Activated CD8-positive, alpha-beta T cell treated with anti-CD3 and anti-CD28 coated beads for 36 hours (primary cell): ENCODE data around the gene ADAMTSL3. TPM values are rescaled to one million over a fixed set of nuclear protein-coding genes. Genes with fewer than 3 reads are reported as not detected.

Source experiments
- ATAC-seq: fragments of 200-7000 bp; cut with Tn5 transposase; one replicate; pipeline ENCODE4 v1.10.0; 2021; ENCODE audit warnings: mild to moderate bottlenecking, moderate library complexity
- CTCF ChIA-PET: fragments of 350-600 bp; sonication (Branson Sonifier 250); formaldehyde crosslinking; loops from one replicate; lab custom pipeline; 2021; ENCODE audit warnings: antibody characterized with exemption; lab: Charles Lee
- POLR2A ChIA-PET: fragments of 350-600 bp; sonication (Branson Sonifier 250); formaldehyde crosslinking; loops from one replicate; lab custom pipeline; 2021; ENCODE audit warnings: antibody characterized with exemption; lab: Charles Lee
- DNase-seq: peaks from one replicate; pipeline ENCODE4 v3.0.0-alpha.2; 2020
- H3K27ac Mint-ChIP-seq: one replicate; pipeline ENCODE4 v1.8.0; 2021; ENCODE audit warnings: mild to moderate bottlenecking, mixed read lengths
- H3K27me3 Mint-ChIP-seq: one replicate; pipeline ENCODE4 v1.8.0; 2021; ENCODE audit warnings: mixed read lengths
- H3K36me3 Mint-ChIP-seq: one replicate; pipeline ENCODE4 v1.8.0; 2021; ENCODE audit warnings: low read depth, mixed read lengths
- H3K4me1 Mint-ChIP-seq: one replicate; pipeline ENCODE4 v1.8.0; 2021; ENCODE audit warnings: low read depth, mixed read lengths
- H3K4me3 Mint-ChIP-seq: one replicate; pipeline ENCODE4 v1.8.0; 2021; ENCODE audit warnings: mild to moderate bottlenecking, moderate library complexity, mixed read lengths
- H3K9me3 Mint-ChIP-seq: one replicate; pipeline ENCODE4 v1.8.0; 2021; ENCODE audit warnings: mixed read lengths
- intact Hi-C: fragments of 100-400 bp; cut with micrococcal nuclease; formaldehyde crosslinking; loops from one replicate; pipeline ENCODE4 v1.10.0; 2022
- total RNA-seq, 2 experiments: library from RNA; stranded (reverse); gene quantifications; one replicate each; pipeline ENCODE4 v1.2.3, GENCODE V29; 2021
- TF ChIP-seq, protein P1 (sequence below): fragments of 200-600 bp; IDR thresholded peaks from one replicate; pipeline ENCODE4 v1.8.0; 2022; ENCODE audit warnings: antibody characterized with exemption, mild to moderate bottlenecking

Gene ADAMTSL3
- total RNA-seq, 2 experiments from 2014 or later: not detected

DNA sequence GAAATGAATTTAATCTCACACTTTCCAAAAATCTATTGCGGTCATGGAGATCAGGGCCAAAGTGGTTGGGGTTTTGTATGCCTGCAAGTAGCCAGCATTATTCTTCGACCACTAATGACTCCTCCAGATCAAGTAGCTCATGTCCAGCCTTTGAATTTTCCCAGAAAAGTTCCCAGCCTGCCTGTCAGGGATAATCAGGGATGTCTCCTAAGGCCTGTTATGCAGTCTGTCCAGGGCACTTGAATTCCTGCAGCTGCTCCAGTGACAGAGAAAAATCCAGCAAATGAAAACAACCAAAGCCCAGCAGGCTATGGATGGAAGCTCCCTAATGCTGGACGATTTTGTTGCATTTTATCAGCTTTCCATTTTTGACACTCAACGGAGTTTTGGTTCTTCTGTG, 215.4 kb downstream of the ADAMTSL3 start:
- ChIA-PET CTCF (interaction anchor here (0.8 kb wide), 1 partner anchor 27 kb away, joined by 3 read pairs; no protein-coding TSS in a partner anchor), POLR2A (no interaction called here)
- ATAC-seq: no peak
- H3K4me1 Mint-ChIP-seq: no peaks in the 10 kb centered on the region
- DNase-seq: no peak
- H3K4me3 Mint-ChIP-seq: no peak overlapping the region
- peaks cover 2% of the 10 kb centered on the region for H3K27me3 Mint-ChIP-seq
- no peak overlapping the region for H3K27ac Mint-ChIP-seq
- H3K36me3 Mint-ChIP-seq: no peaks in the 10 kb centered on the region
- intact Hi-C loops: no loop called here
- TF ChIP-seq, protein P1, sequence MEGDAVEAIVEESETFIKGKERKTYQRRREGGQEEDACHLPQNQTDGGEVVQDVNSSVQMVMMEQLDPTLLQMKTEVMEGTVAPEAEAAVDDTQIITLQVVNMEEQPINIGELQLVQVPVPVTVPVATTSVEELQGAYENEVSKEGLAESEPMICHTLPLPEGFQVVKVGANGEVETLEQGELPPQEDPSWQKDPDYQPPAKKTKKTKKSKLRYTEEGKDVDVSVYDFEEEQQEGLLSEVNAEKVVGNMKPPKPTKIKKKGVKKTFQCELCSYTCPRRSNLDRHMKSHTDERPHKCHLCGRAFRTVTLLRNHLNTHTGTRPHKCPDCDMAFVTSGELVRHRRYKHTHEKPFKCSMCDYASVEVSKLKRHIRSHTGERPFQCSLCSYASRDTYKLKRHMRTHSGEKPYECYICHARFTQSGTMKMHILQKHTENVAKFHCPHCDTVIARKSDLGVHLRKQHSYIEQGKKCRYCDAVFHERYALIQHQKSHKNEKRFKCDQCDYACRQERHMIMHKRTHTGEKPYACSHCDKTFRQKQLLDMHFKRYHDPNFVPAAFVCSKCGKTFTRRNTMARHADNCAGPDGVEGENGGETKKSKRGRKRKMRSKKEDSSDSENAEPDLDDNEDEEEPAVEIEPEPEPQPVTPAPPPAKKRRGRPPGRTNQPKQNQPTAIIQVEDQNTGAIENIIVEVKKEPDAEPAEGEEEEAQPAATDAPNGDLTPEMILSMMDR: no peak
- H3K9me3 Mint-ChIP-seq: no peaks in the 10 kb centered on the region

DNA sequence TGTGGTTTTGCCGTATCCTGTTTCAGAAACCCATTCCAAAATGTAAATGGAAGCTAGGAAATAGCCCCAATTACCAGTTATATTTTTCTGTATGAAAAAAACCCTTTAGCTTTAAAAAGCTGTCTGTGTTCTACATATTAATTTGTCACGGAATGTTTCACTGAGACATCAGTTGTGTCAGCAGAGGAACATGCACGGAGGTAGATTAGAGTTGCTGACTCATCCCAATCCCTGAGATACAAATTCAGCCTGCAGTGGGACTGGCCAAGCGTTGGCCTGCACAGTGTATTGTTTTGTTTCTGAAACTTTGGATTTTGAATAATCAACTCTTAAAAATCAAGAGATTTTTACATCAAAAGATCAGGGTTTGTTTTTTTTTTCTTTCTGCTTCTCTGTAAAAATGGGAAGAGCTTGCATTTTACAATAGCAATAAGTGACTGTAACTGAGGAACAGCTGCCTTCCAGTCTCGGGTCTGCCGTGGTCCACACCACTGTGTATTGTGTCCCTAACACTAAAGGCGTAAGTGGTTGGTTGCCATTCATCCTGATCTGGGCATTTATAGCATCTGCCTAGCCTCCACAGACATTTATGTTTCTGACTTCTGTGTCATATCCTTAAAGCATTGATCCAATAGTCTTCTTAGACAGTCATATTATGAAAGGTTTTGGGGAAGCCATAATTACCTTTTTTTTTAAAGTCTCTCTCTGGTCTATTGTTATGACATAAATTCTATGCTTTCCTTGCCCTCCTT, 218.1 kb downstream of the ADAMTSL3 start:
- TF ChIP-seq, protein P1: no peak
- Mint-ChIP-seq H3K27ac (no peak overlapping the region), H3K9me3 (no peaks in the 10 kb centered on the region), H3K27me3 (peaks cover 3% of the 10 kb centered on the region), H3K4me3 (no peak overlapping the region), H3K36me3 (no peaks in the 10 kb centered on the region), H3K4me1 (no peaks in the 10 kb centered on the region)
- no peak for ATAC-seq
- CTCF ChIA-PET: no interaction called here
- intact Hi-C loops: no loop called here
- POLR2A ChIA-PET: no interaction called here
- DNase-seq: no peak

DNA sequence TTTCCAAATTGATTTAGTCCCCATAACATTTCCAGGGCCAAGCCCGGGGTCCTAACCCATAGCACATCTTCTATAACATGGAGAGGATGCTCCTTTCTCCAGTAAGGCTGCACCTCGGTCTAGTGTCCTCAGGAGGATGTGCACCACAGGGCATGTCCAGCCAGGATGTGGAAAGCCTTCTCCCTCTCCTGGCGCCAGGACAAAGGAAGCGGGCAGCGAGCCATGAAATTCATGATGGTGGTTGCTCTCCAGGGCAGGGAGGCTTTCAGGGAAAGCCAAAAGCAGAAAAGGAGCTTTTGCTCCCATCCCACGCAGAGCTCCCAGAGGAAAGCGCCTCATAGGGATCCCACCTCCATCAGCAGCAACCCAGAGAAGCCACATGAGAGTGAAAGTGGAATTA, 220.0 kb downstream of the ADAMTSL3 start:
- Mint-ChIP-seq H3K36me3 (no peaks in the 10 kb centered on the region), H3K4me1 (no peaks in the 10 kb centered on the region), H3K27ac (no peak overlapping the region), H3K9me3 (no peaks in the 10 kb centered on the region), H3K4me3 (no peak overlapping the region), H3K27me3 (peaks cover 4% of the 10 kb centered on the region)
- intact Hi-C loops: no loop called here
- ChIA-PET POLR2A (no interaction called here), CTCF (no interaction called here)
- no peak for ATAC-seq
- DNase-seq: no peak
- TF ChIP-seq, protein P1: no peak

DNA sequence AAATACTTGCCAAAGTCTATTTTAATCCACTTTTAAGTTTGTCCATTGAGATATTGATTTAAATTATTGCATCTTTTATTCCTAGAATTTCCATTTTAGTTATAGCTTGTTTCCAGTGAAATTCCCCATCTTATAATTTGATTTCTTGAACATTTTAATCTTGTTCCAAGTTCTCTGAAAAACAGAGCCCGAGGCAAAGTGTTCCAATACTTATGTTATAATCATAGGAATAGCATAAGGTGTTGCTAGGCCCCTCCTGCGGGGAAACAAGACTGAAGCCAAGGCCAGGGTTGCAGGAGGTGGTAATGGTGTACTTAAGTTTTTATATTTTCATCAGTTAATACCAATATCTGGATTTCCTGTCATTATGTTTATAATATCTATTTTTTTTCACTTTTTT, 226.6 kb downstream of the ADAMTSL3 start:
- ATAC-seq: no peak
- POLR2A ChIA-PET: no interaction called here
- Mint-ChIP-seq H3K36me3 (no peaks in the 10 kb centered on the region), H3K4me3 (no peak overlapping the region), H3K27me3 (peaks cover 5% of the 10 kb centered on the region), H3K27ac (no peak overlapping the region), H3K4me1 (no peaks in the 10 kb centered on the region), H3K9me3 (no peaks in the 10 kb centered on the region)
- intact Hi-C loops: no loop called here
- TF ChIP-seq, protein P1: no peak
- CTCF ChIA-PET: no interaction called here
- no peak for DNase-seq

DNA sequence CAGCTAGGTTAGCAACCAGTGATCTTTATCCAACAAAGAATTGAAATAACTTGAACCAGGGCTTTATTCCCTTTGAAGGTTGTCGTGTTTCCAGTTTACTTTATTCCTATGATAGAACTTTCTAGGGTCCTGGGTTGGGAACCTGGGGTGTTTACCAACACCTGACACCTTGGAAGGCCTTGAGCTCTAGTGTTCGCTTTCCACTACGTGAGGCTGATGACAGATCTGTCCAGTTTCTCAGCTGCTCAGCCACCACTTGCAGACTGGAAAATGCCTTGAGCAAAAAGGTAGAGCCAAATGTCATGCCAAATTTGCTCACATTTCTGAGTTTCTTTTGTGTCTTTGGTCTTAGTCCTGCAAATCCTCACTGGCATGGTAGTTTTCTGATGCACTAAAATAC, 227.2 kb downstream of the ADAMTSL3 start:
- CTCF ChIA-PET: no interaction called here
- TF ChIP-seq, protein P1: no peak
- Mint-ChIP-seq H3K4me1 (no peaks in the 10 kb centered on the region), H3K4me3 (no peak overlapping the region), H3K27ac (no peak overlapping the region), H3K9me3 (no peaks in the 10 kb centered on the region), H3K36me3 (no peaks in the 10 kb centered on the region), H3K27me3 (peaks cover 5% of the 10 kb centered on the region)
- intact Hi-C loops: no loop called here
- ATAC-seq: no peak
- no peak for DNase-seq
- POLR2A ChIA-PET: no interaction called here
